HCT116 (cell line): ENCODE measurements around the gene USH1C. TPM values are rescaled to one million over a fixed set of nuclear protein-coding genes. Genes with fewer than 3 reads are reported as not detected.

ENCODE experiments used
- ATAC-seq: fragments of 200-7000 bp; cut with Tn5 transposase; 2 replicates; pipeline ENCODE4 v1.9.1; 2020; ENCODE audit warnings: mild to moderate bottlenecking, moderate library complexity
- BruUV-seq: library from RNA; stranded (reverse); fragments of 400-500 nt; replicated peaks from 2 replicates; lab custom pipeline; 2021; lab: Mats Ljungman, UMichigan
- CTCF ChIA-PET: fragments of 300-600 bp; sonication (Branson Sonifier 250); formaldehyde crosslinking; loops from one replicate; lab custom pipeline; 2021; ENCODE audit warnings: antibody characterized with exemption; lab: Charles Lee
- POLR2A ChIA-PET: fragments of 300-600, 350-600 bp; sonication (Branson Sonifier 250); formaldehyde crosslinking; loops from one replicate; lab custom pipeline; 2021; ENCODE audit warnings: antibody characterized with exemption; lab: Charles Lee
- RAD21 ChIA-PET, 2 experiments: fragments of 300-600 bp; sonication (Branson Sonifier 250); formaldehyde crosslinking; loops; one replicate each; lab custom pipeline; 2023; ENCODE audit warnings: low total read pairs in 2 of 2; ENCODE audit not compliant: uncharacterized antibody in 2 of 2, unreplicated experiment in 2 of 2, low non-redundant PET in 1 of 2; lab: Charles Lee
- DNase-seq: peaks from one replicate; pipeline ENCODE4 v3.0.0-alpha.2; 2010; ENCODE audit warnings: low read depth, low spot score
- H2AFZ ChIP-seq: fragments of 200-600 bp; shearing (Covaris generic), sonication (generic); 2 replicates; pipeline ENCODE4 v1.6.1; 2017; ENCODE audit warnings: low read depth, mixed run types, mixed read lengths, antibody characterized with exemption, low read length; ENCODE audit not compliant: poor library complexity, severe bottlenecking
- H3K27ac ChIP-seq: 2 replicates; pipeline ENCODE4 v1.5.1; 2012; ENCODE audit warnings: low read depth, low read length
- H3K27me3 ChIP-seq: fragments of 200-600 bp; sonication (generic); 2 replicates; pipeline ENCODE4 v1.6.1; 2016; ENCODE audit warnings: mixed run types, low read length, mixed read lengths; ENCODE audit not compliant: insufficient read depth
- H3K36me3 ChIP-seq, 2 experiments: fragments of 200-500 bp in 1 of 2; fragments of 200-600 bp in 1 of 2; sonication (Bioruptor generic) in 1 of 2; sonication (generic) in 1 of 2; 2 replicates each; pipeline versions ENCODE4 v1.5.1 to v1.6.1; 2014 to 2016; ENCODE audit warnings: low read length in 2 of 2, inconsistent platforms in 1 of 2, mixed read lengths in 1 of 2, mixed run types in 1 of 2; ENCODE audit not compliant: insufficient read depth in 2 of 2, control insufficient read depth in 1 of 2
- H3K4me1 ChIP-seq, 2 experiments: fragments of 200-600 bp in 1 of 2; sonication (generic) in 1 of 2; 2 replicates each; pipeline versions ENCODE4 v1.5.1 to v1.6.1; 2012 to 2017; ENCODE audit warnings: low read length in 2 of 2, inconsistent platforms in 1 of 2, mild to moderate bottlenecking in 1 of 2, mixed read lengths in 1 of 2, mixed run types in 1 of 2, moderate library complexity in 1 of 2; ENCODE audit not compliant: insufficient read depth in 2 of 2, control insufficient read depth in 1 of 2
- H3K4me2 ChIP-seq: fragments of 200-600 bp; sonication (generic); 2 replicates; pipeline ENCODE4 v1.6.1; 2017; ENCODE audit warnings: mixed run types, low read length, mixed read lengths
- H3K4me3 ChIP-seq, 2 experiments: fragments of 200-600 bp in 1 of 2; sonication (generic) in 1 of 2; replicated peaks in 1 of 2; 2 replicates each; pipeline ENCODE4 v1.5.1; 2011 to 2016; ENCODE audit warnings: low read length in 2 of 2, control low read depth in 1 of 2, low read depth in 1 of 2, mild to moderate bottlenecking in 1 of 2, mixed read lengths in 1 of 2, mixed run types in 1 of 2
- H3K79me2 ChIP-seq: fragments of 200-600 bp; sonication (generic); 2 replicates; pipeline ENCODE4 v1.6.1; 2017; ENCODE audit warnings: mild to moderate bottlenecking, mixed run types, low read length, moderate library complexity, mixed read lengths; ENCODE audit not compliant: insufficient read depth
- H3K9ac ChIP-seq: fragments of 200-600 bp; sonication (generic); 2 replicates; pipeline ENCODE4 v1.6.1; 2016; ENCODE audit warnings: low read length, mixed read lengths
- H3K9me2 ChIP-seq: fragments of 200-600 bp; sonication (generic), shearing (Covaris generic); 2 replicates; pipeline ENCODE4 v1.6.1; 2017; ENCODE audit warnings: mixed run types, mild to moderate bottlenecking, moderate library complexity; ENCODE audit not compliant: insufficient read depth
- H3K9me3 ChIP-seq, 2 experiments: fragments of 200-500 bp in 1 of 2; fragments of 200-600 bp in 1 of 2; sonication (Bioruptor generic) in 1 of 2; sonication (generic) in 1 of 2; 2 replicates each; pipeline ENCODE4 v1.6.1; 2014 to 2017; ENCODE audit warnings: low read length in 2 of 2, mixed read lengths in 2 of 2, inconsistent platforms in 1 of 2, low read depth in 1 of 2, mild to moderate bottlenecking in 1 of 2, mixed run types in 1 of 2, moderate library complexity in 1 of 2; ENCODE audit not compliant: control insufficient read depth in 1 of 2, insufficient read depth in 1 of 2
- H4K20me1 ChIP-seq: fragments of 200-600 bp; sonication (generic), shearing (Covaris generic); 2 replicates; pipeline ENCODE4 v1.6.1; 2017; ENCODE audit warnings: mixed run types, mild to moderate bottlenecking, moderate library complexity; ENCODE audit not compliant: insufficient read depth
- ATF3 ChIP-seq: IDR thresholded peaks from 2 replicates; pipeline ENCODE4 v1.6.1; 2012
- CEBPB ChIP-seq: IDR thresholded peaks from 2 replicates; pipeline ENCODE4 v1.6.1; 2012; ENCODE audit warnings: low read depth
- EGR1 ChIP-seq: IDR thresholded peaks from 2 replicates; pipeline ENCODE4 v1.6.1; 2012; ENCODE audit warnings: low read depth
- ELF1 ChIP-seq: IDR thresholded peaks from 2 replicates; pipeline ENCODE4 v1.6.1; 2012; ENCODE audit warnings: low read depth, borderline replicate concordance
- FOSL1 ChIP-seq: IDR thresholded peaks from 2 replicates; pipeline ENCODE4 v1.6.1; 2012; ENCODE audit warnings: low read depth
- JUND ChIP-seq: IDR thresholded peaks from 2 replicates; pipeline ENCODE4 v1.6.1; 2012
- MAX ChIP-seq: IDR thresholded peaks from 2 replicates; pipeline ENCODE4 v1.6.1; 2012
- POLR2A ChIP-seq: IDR thresholded peaks from 2 replicates; pipeline ENCODE4 v1.7.0; 2011; ENCODE audit warnings: borderline replicate concordance; ENCODE audit not compliant: insufficient read depth, insufficient read length; ENCODE audit errors: extremely low read depth
- POLR2AphosphoS5 ChIP-seq: IDR thresholded peaks from 2 replicates; pipeline ENCODE4 v1.6.1; 2011; ENCODE audit warnings: mild to moderate bottlenecking, low read depth, low read length, moderate library complexity
- RAD21 ChIP-seq: IDR thresholded peaks from 2 replicates; pipeline ENCODE4 v1.6.1; 2012; ENCODE audit warnings: low read depth, mild to moderate bottlenecking
- REST ChIP-seq: IDR thresholded peaks from 2 replicates; pipeline ENCODE4 v1.6.1; 2012; ENCODE audit warnings: low read depth
- SIN3A ChIP-seq: IDR thresholded peaks from 2 replicates; pipeline ENCODE4 v1.6.1; 2012; ENCODE audit warnings: low read depth
- SP1 ChIP-seq: IDR thresholded peaks from 2 replicates; pipeline ENCODE4 v1.6.1; 2012; ENCODE audit warnings: low read depth
- SRF ChIP-seq: IDR thresholded peaks from 2 replicates; pipeline ENCODE4 v1.6.1; 2012; ENCODE audit warnings: low read depth
- ZBTB33 ChIP-seq: IDR thresholded peaks from 2 replicates; pipeline ENCODE4 v1.6.1; 2011; ENCODE audit warnings: mild to moderate bottlenecking, low read length, moderate library complexity; ENCODE audit not compliant: insufficient replicate concordance; ENCODE audit errors: extremely low read depth
- ZFX ChIP-seq: fragments of 450-650 bp; IDR thresholded peaks from 2 replicates; pipeline ENCODE4 v1.6.1; 2017
- intact Hi-C: fragments of 100-400 bp; cut with micrococcal nuclease; formaldehyde crosslinking; loops from 2 replicates; pipeline ENCODE4 v1.10.0; 2022
- total RNA-seq: library from RNA; stranded (reverse); gene quantifications from one replicate; pipeline ENCODE4 v1.2.1, GENCODE V29; 2021; ENCODE audit not compliant: unreplicated experiment

USH1C gene
- total RNA-seq, 1 experiment from 2014 or later: 13.4 TPM

- no peak for TF ChIP-seq MAX
- TF ChIP-seq, all 23 proteins: peak for 0
These were observed 20.0 kb downstream of the USH1C start (continued) for GRCh38 chr11:17524221-17524620.

GRCh38 chr11:17522655-17523054 is 21.6 kb downstream of the USH1C start:
- DNase-seq (no peak), ATAC-seq (no peak)
- Histone ChIP-seq H3K9ac (no peak overlapping the region), H3K27ac (no peak overlapping the region), H3K9me2 (no peaks in the 10 kb centered on the region), H3K4me2 (no peak overlapping the region), H3K9me3 (no peaks in the 10 kb centered on the region), H2AFZ (no peak overlapping the region), H3K4me3 (no peak overlapping the region), H3K27me3 (no peaks in the 10 kb centered on the region), H3K36me3 (0 out of 4 replicates have a peak, but pooled peaks cover 0 to 3% of the 10 kb centered on the region in 2 experiments), H4K20me1 (no peaks in the 10 kb centered on the region), H3K79me2 (no peaks in the 10 kb centered on the region), H3K4me1 (no peaks in the 10 kb centered on the region)
- CTCF ChIA-PET: no interaction called here
- RAD21 ChIA-PET: no interaction called here
- TF ChIP-seq JUND (no peak), ZBTB33 (no peak), FOSL1 (no peak), EGR1 (no peak), RAD21 (no peak), SRF (no peak), ELF1 (no peak), POLR2AphosphoS5 (no peak), SP1 (no peak), ZFX (no peak), POLR2A (no peak), ATF3 (no peak), SIN3A (no peak), REST (no peak), CEBPB (no peak)
- intact Hi-C loops: no loop called here
- BruUV-seq: no TSS peak
- POLR2A ChIA-PET: no interaction called here
